PC-9 (cell line): ENCODE results near the gene PLEKHM2.

Experiments used
- EZH2 ChIP-seq: fragments of 200-600 bp; sonication (generic); IDR thresholded peaks from 2 replicates; pipeline ENCODE4 v1.8.0; 2017; ENCODE audit warnings: antibody characterized with exemption, low read depth
- TF ChIP-seq, protein P1 (sequence below): fragments of 200-600 bp; sonication (generic); conservative IDR thresholded peaks from 2 replicates; pipeline ENCODE4 v1.6.1; 2017; ENCODE audit warnings: mixed run types, antibody characterized with exemption, mild to moderate bottlenecking, moderate library complexity

DNA sequence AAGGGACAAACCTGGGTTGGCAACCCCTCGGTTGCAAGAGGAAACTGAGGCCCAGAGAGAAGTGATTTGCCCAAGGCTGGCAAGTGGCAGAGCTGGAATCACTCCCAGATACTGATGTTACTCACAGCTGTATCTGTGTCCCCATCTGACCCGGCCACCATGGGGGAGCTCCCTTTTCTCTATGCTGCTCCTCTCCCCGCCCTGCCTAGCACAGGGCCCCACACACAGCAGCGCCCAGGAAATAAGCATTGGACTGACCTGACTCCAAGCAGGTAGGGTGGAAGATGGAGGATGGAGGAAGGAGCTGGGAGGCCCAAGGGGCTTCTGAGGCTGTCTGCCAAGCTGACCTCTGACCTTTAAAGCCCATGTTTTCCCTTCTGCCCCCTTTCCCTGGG is 71.5 kb downstream of the PLEKHM2 start:
- TF ChIP-seq, protein P1, sequence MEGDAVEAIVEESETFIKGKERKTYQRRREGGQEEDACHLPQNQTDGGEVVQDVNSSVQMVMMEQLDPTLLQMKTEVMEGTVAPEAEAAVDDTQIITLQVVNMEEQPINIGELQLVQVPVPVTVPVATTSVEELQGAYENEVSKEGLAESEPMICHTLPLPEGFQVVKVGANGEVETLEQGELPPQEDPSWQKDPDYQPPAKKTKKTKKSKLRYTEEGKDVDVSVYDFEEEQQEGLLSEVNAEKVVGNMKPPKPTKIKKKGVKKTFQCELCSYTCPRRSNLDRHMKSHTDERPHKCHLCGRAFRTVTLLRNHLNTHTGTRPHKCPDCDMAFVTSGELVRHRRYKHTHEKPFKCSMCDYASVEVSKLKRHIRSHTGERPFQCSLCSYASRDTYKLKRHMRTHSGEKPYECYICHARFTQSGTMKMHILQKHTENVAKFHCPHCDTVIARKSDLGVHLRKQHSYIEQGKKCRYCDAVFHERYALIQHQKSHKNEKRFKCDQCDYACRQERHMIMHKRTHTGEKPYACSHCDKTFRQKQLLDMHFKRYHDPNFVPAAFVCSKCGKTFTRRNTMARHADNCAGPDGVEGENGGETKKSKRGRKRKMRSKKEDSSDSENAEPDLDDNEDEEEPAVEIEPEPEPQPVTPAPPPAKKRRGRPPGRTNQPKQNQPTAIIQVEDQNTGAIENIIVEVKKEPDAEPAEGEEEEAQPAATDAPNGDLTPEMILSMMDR = no peak
- TF ChIP-seq EZH2 = no peak
